HEK293T (cell line): ENCODE measurements around the gene KMT2A.
"Not testable (repeated sequence)": the region's sequence is repeated elsewhere in the genome, so short reads cannot be mapped to it uniquely, and the experiment has no call there.

Experiments
- CTCF ChIA-PET: fragments of 350-600 bp; formaldehyde crosslinking; extraction: SDS; loops from one replicate; lab custom pipeline; 2021; ENCODE audit warnings: antibody characterized with exemption, inconsistent platforms; lab: Yijun Ruan, JAX
- POLR2A ChIA-PET: fragments of 350-600 bp; formaldehyde crosslinking; extraction: SDS; loops from one replicate; lab custom pipeline; 2020; ENCODE audit warnings: antibody characterized with exemption, inconsistent platforms; lab: Yijun Ruan, JAX
- DNase-seq: peaks from one replicate; pipeline ENCODE4 v3.0.0; 2012; ENCODE audit warnings: mixed read lengths; ENCODE audit errors: extremely low spot score
- ARNT ChIP-seq: fragments of 450-650 bp; IDR thresholded peaks from 2 replicates; pipeline ENCODE4 v1.6.1; 2017; ENCODE audit warnings: mild to moderate bottlenecking
- BHLHE40 ChIP-seq: fragments of 450-650 bp; IDR thresholded peaks from 2 replicates; pipeline ENCODE4 v1.6.1; 2016; ENCODE audit warnings: mild to moderate bottlenecking, moderate library complexity, borderline replicate concordance
- CTBP1 ChIP-seq: fragments of 450-650 bp; IDR thresholded peaks from 2 replicates; pipeline ENCODE4 v1.6.1; 2016; ENCODE audit warnings: borderline replicate concordance
- ELF4 ChIP-seq: fragments of 450-650 bp; IDR thresholded peaks from 2 replicates; pipeline ENCODE4 v1.6.1; 2017; ENCODE audit warnings: antibody characterized with exemption
- FOXA1 ChIP-seq: fragments of 450-650 bp; IDR thresholded peaks from 2 replicates; pipeline ENCODE4 v1.6.1; 2016; ENCODE audit warnings: mild to moderate bottlenecking
- FOXK2 ChIP-seq: fragments of 450-650 bp; IDR thresholded peaks from 2 replicates; pipeline ENCODE4 v1.6.1; 2016; ENCODE audit warnings: mild to moderate bottlenecking
- FOXM1 ChIP-seq: fragments of 450-650 bp; IDR thresholded peaks from 2 replicates; pipeline ENCODE4 v1.6.1; 2017; ENCODE audit warnings: mild to moderate bottlenecking, borderline replicate concordance
- HDGF ChIP-seq: fragments of 450-650 bp; IDR thresholded peaks from 2 replicates; pipeline ENCODE4 v1.6.1; 2017; ENCODE audit warnings: antibody characterized with exemption, borderline replicate concordance
- L3MBTL2 ChIP-seq: fragments of 450-650 bp; conservative IDR thresholded peaks from 2 replicates; pipeline ENCODE4 v1.6.1; 2016; ENCODE audit warnings: mild to moderate bottlenecking
- LEF1 ChIP-seq: fragments of 450-650 bp; IDR thresholded peaks from 2 replicates; pipeline ENCODE4 v1.6.1; 2017; ENCODE audit warnings: mild to moderate bottlenecking, borderline replicate concordance
- NFRKB ChIP-seq: fragments of 450-650 bp; IDR thresholded peaks from 2 replicates; pipeline ENCODE4 v1.6.1; 2016; ENCODE audit warnings: mild to moderate bottlenecking, moderate library complexity
- PKNOX1 ChIP-seq: fragments of 450-650 bp; IDR thresholded peaks from 2 replicates; pipeline ENCODE4 v1.6.1; 2016
- SP1 ChIP-seq: fragments of 450-650 bp; IDR thresholded peaks from 2 replicates; pipeline ENCODE4 v1.6.1; 2017
- SUZ12 ChIP-seq: fragments of 450-650 bp; IDR thresholded peaks from 2 replicates; pipeline ENCODE4 v1.6.1; 2016; ENCODE audit warnings: mild to moderate bottlenecking
- TARDBP ChIP-seq: fragments of 450-650 bp; IDR thresholded peaks from 2 replicates; pipeline ENCODE4 v1.6.1; 2016
- ZNF384 ChIP-seq: fragments of 450-650 bp; IDR thresholded peaks from 2 replicates; pipeline ENCODE4 v1.6.1; 2016

The KMT2A gene

DNA sequence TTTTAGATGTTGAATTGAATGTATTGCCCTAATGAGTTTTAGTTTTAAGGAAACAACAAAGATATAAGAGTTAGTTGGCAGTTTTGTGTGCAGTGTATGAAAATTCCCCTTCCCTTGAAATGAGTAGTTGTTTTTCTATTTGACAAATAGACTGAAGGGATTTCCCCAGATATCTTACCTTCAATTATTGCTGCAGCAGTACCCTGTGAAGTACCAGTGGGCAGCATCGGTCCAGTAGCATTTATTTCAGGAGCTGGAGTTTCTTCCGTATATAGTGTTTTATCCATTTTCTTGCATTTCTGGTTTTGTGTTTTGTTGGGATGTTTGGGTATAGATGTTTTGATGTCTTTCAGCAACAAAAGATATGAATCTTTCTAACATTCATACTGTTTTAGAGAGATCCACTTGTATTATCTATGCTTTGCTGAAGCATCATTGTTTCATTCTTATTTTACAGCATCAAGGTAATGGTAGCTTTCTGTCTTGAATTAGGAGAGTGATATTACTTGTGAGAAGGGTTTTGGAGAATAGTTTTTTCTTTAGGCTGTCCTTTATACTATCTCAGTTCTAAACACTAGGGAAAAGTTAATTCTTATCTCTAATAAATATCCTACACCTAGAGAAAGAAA is 7.4 kb downstream of the KMT2A start:
- CTCF ChIA-PET, result no interaction called here
- TF ChIP-seq SUZ12 (no peak), ELF4 (no peak), SP1 (no peak), CTBP1 (no peak), NFRKB (no peak), HDGF (no peak), LEF1 (no peak)
- no peak for DNase-seq
- POLR2A ChIA-PET, result no interaction called here

- CTCF ChIA-PET, result no interaction called here
- POLR2A ChIA-PET, result no interaction called here
- TF ChIP-seq FOXM1, result no peak
- no peak for TF ChIP-seq ELF4
- no peak for TF ChIP-seq SUZ12
- TF ChIP-seq TARDBP, result no peak
- no peak for TF ChIP-seq PKNOX1
- TF ChIP-seq FOXK2, result no peak
- no peak for TF ChIP-seq NFRKB
- TF ChIP-seq HDGF, result no peak
- no peak for TF ChIP-seq ARNT
- no peak for TF ChIP-seq FOXA1
- no peak for TF ChIP-seq ZNF384
- no peak for DNase-seq
Observed at GRCh38 chr11:118447423-118447822, 11.1 kb downstream of the KMT2A start.

DNA sequence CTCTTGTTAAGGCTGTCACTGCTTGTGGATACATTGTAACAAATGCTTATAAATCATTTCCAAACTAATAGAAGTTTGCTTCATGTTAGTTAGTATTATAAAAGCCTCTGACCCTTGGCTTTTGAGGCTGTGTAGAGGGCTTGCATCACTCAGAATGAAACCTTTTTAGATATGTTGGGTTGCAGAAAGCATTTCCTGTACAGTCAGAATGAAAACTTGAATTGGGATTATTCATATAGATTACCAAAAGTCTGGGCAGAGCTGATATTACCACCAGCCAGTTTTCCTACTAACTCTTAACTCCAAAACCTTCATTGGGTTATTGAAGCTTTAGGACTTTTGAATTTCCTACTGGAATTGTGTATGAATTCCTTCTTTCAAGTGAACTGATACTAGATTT is 12.0 kb downstream of the KMT2A start:
- POLR2A ChIA-PET, result interaction anchor here (1.0 kb wide), 1 partner anchor 12 kb away, joined by 4 read pairs; the partner anchor contains the start of gene KMT2A
- CTCF ChIA-PET, result no interaction called here
- DNase-seq, result no peak
- TF ChIP-seq BHLHE40, result no peak
- TF ChIP-seq FOXM1, result no peak
- TF ChIP-seq SUZ12, result no peak
- TF ChIP-seq PKNOX1, result no peak
- TF ChIP-seq HDGF, result no peak
- no peak for TF ChIP-seq LEF1
- no peak for TF ChIP-seq SP1
- no peak for TF ChIP-seq CTBP1
- TF ChIP-seq NFRKB, result no peak
- TF ChIP-seq TARDBP, result no peak
- no peak for TF ChIP-seq FOXK2
- TF ChIP-seq ZNF384, result no peak
- no peak for TF ChIP-seq FOXA1
- TF ChIP-seq ELF4, result no peak
- no peak for TF ChIP-seq ARNT
- no peak for TF ChIP-seq L3MBTL2

- POLR2A ChIA-PET, result no interaction called here
Observed at GRCh38 chr11:118449316-118449918, 13.1 kb downstream of the KMT2A start.

GRCh38 chr11:118450451-118450850 is 14.2 kb downstream of the KMT2A start:
- TF ChIP-seq HDGF (no peak), LEF1 (no peak), TARDBP (no peak), ZNF384 (no peak), PKNOX1 (no peak)
- ChIA-PET CTCF (no interaction called here), POLR2A (no interaction called here)

More at GRCh38 chr11:118449316-118449918, 13.1 kb downstream of the KMT2A start:
- TF ChIP-seq CTBP1 (no peak), SUZ12 (no peak), FOXA1 (no peak), HDGF (no peak), LEF1 (no peak), ZNF384 (no peak), BHLHE40 (no peak)
- CTCF ChIA-PET, result interaction anchor here (0.7 kb wide), 1 partner anchor 1045 kb away, joined by 4 read pairs; no protein-coding TSS in a partner anchor
- DNase-seq, result no peak

DNA sequence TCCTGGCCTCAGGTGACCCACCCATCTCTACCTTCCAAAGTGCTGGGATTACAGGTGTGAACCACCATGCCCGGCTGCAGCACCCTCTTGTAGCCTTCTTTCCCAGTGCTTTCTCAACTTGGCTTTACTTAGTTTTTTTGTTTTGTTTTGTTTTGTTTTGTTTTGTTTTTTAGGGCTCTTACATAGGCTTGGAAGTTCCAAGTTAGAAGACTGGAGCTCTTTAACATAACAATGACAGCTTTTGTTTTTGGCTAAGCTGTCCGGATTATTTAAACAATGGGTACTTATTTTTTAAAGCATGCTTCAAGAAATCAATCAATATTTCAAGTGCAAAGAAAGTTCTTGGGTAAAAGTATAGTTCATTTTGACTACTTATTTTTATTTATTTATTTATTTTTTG is 25.9 kb downstream of the KMT2A start:
- no peak for TF ChIP-seq SP1
- no peak for TF ChIP-seq FOXM1
- no peak for TF ChIP-seq NFRKB
- TF ChIP-seq HDGF, result no peak
- TF ChIP-seq TARDBP, result no peak
- no peak for TF ChIP-seq SUZ12
- TF ChIP-seq L3MBTL2, result no peak
- no peak for TF ChIP-seq BHLHE40
- TF ChIP-seq FOXA1, result no peak
- TF ChIP-seq ARNT, result no peak
- no peak for TF ChIP-seq PKNOX1
- TF ChIP-seq FOXK2, result no peak
- TF ChIP-seq CTBP1, result no peak
- no peak for TF ChIP-seq ZNF384
- TF ChIP-seq LEF1, result no peak
- no peak for TF ChIP-seq ELF4
- ChIA-PET POLR2A (no interaction called here), CTCF (no interaction called here)
- DNase-seq, result no peak

More at GRCh38 chr11:118450451-118450850, 14.2 kb downstream of the KMT2A start:
- DNase-seq, result no peak

DNA sequence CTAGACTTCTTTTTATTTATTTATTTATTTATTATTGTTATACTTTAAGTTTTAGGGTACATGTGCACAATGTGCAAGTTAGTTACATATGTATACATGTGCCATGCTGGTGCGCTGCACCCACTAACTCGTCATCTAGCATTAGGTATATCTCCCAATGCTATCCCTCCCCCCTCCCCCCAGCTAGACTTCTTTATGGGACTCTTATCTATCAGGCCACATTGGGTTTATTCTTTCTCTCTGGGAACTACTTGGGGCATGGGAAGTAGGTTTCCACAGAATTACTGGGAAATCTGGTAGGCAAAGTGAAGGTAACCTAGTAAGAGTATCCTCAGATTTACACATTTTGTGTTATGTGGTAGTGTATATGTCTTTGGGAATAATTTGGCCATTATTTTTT is 32.7 kb downstream of the KMT2A start:
- POLR2A ChIA-PET, result interaction anchor here (1.4 kb wide), 1 partner anchor 34 kb away, joined by 5 read pairs; no protein-coding TSS in a partner anchor
- DNase-seq, CTCF ChIA-PET: not testable (repeated sequence)
